Neural crest cell (in vitro differentiated cells): Measurements from ENCODE around the gene PROKR1. TPM values are rescaled to one million over a fixed set of nuclear protein-coding genes. Genes with fewer than 3 reads are reported as not detected.

ENCODE experiments used
- DNase-seq: peaks from one replicate; pipeline ENCODE4 v3.0.0; 2021; ENCODE audit warnings: low read depth, mixed read lengths, low spot score
- H3K27ac Mint-ChIP-seq: one replicate; pipeline ENCODE4 v1.8.0; 2021; ENCODE audit warnings: mild to moderate bottlenecking, mixed read lengths; ENCODE audit not compliant: unreplicated experiment
- H3K27me3 Mint-ChIP-seq: 2 replicates; pipeline ENCODE4 v1.8.0; 2021; ENCODE audit warnings: low read depth, mild to moderate bottlenecking, mixed read lengths
- H3K36me3 Mint-ChIP-seq: 2 replicates; pipeline ENCODE4 v1.8.0; 2021; ENCODE audit warnings: low read depth, mild to moderate bottlenecking, mixed read lengths
- H3K4me1 Mint-ChIP-seq: 2 replicates; pipeline ENCODE4 v1.8.0; 2021; ENCODE audit warnings: mixed read lengths
- H3K4me3 Mint-ChIP-seq: one replicate; pipeline ENCODE4 v1.8.0; 2021; ENCODE audit warnings: mild to moderate bottlenecking, mixed read lengths
- H3K9me3 Mint-ChIP-seq: 2 replicates; pipeline ENCODE4 v1.8.0; 2021; ENCODE audit warnings: mixed read lengths
- CTCF ChIP-seq: fragments of 200-600 bp; sonication (generic); conservative IDR thresholded peaks from 2 replicates; pipeline ENCODE4 v1.5.0; 2021; ENCODE audit warnings: antibody characterized with exemption, mild to moderate bottlenecking
- total RNA-seq: library from RNA; stranded (reverse); gene quantifications from 2 replicates; pipeline ENCODE4 v1.2.1, GENCODE V29; 2021

Gene PROKR1
- total RNA-seq, 1 donor from 2014 or later: 0.16 TPM

GRCh38 chr2:68653538-68653982 lies 10.2 kb downstream of the PROKR1 start:
- peaks cover 35% of the 10 kb centered on the region for H3K27me3 Mint-ChIP-seq
- no peaks in the 10 kb centered on the region for H3K9me3 Mint-ChIP-seq
- H3K36me3 Mint-ChIP-seq: no peaks in the 10 kb centered on the region
- peaks cover 8% of the 10 kb centered on the region for H3K4me1 Mint-ChIP-seq
- H3K4me3 Mint-ChIP-seq: no peak overlapping the region
- TF ChIP-seq CTCF: no peak
- H3K27ac Mint-ChIP-seq: no peak overlapping the region
- no peak for DNase-seq

GRCh38 chr2:68658266-68658665 lies 14.9 kb downstream of the PROKR1 start:
- no peaks in the 10 kb centered on the region for H3K36me3 Mint-ChIP-seq
- H3K27me3 Mint-ChIP-seq: peaks cover 14% of the 10 kb centered on the region
- no peak for DNase-seq
- TF ChIP-seq CTCF: no peak
- no peaks in the 10 kb centered on the region for H3K9me3 Mint-ChIP-seq
- H3K4me3 Mint-ChIP-seq: no peak overlapping the region
- peaks cover 8% of the 10 kb centered on the region for H3K4me1 Mint-ChIP-seq
- H3K27ac Mint-ChIP-seq: no peak overlapping the region

GRCh38 chr2:68659081-68659480 lies 15.7 kb downstream of the PROKR1 start:
- no peak for TF ChIP-seq CTCF
- no peak overlapping the region for H3K27ac Mint-ChIP-seq
- DNase-seq: no peak
- H3K9me3 Mint-ChIP-seq: no peaks in the 10 kb centered on the region
- H3K4me1 Mint-ChIP-seq: no peaks in the 10 kb centered on the region
- H3K36me3 Mint-ChIP-seq: no peaks in the 10 kb centered on the region
- peaks cover 6% of the 10 kb centered on the region for H3K27me3 Mint-ChIP-seq
- H3K4me3 Mint-ChIP-seq: no peak overlapping the region

- peaks cover 6% of the 10 kb centered on the region for H3K27me3 Mint-ChIP-seq
Observed at GRCh38 chr2:68660658-68661057, 17.3 kb downstream of the PROKR1 start.

GRCh38 chr2:68662466-68662865 lies 19.1 kb downstream of the PROKR1 start:
- Mint-ChIP-seq H3K27ac (no peak overlapping the region), H3K4me3 (no peak overlapping the region), H3K9me3 (peaks cover 6% of the 10 kb centered on the region), H3K36me3 (no peaks in the 10 kb centered on the region), H3K27me3 (peaks cover 4% of the 10 kb centered on the region), H3K4me1 (no peaks in the 10 kb centered on the region)
- TF ChIP-seq CTCF: no peak
- no peak for DNase-seq

More at GRCh38 chr2:68660658-68661057, 17.3 kb downstream of the PROKR1 start:
- no peak overlapping the region for H3K4me3 Mint-ChIP-seq
- no peak overlapping the region for H3K27ac Mint-ChIP-seq
- no peaks in the 10 kb centered on the region for H3K4me1 Mint-ChIP-seq
- no peak for TF ChIP-seq CTCF
- DNase-seq: no peak
- H3K36me3 Mint-ChIP-seq: no peaks in the 10 kb centered on the region
- no peaks in the 10 kb centered on the region for H3K9me3 Mint-ChIP-seq
